CD4-positive, alpha-beta T cell (primary cell): ENCODE results near the gene ADNP2. TPM values are rescaled to one million over a fixed set of nuclear protein-coding genes. Genes with fewer than 3 reads are reported as not detected.

ENCODE experiments used
- ATAC-seq: fragments of 200-7000 bp; cut with Tn5 transposase; one replicate; pipeline ENCODE4 v1.10.0; 2022; ENCODE audit warnings: mild to moderate bottlenecking; ENCODE audit not compliant: poor library complexity
- CTCF ChIA-PET: fragments of 350-600 bp; sonication (Branson Sonifier 250); formaldehyde crosslinking; loops from one replicate; lab custom pipeline; 2021; ENCODE audit warnings: antibody characterized with exemption, inconsistent platforms; lab: Charles Lee
- POLR2A ChIA-PET: fragments of 350-600 bp; sonication (Branson Sonifier 250); formaldehyde crosslinking; loops from one replicate; lab custom pipeline; 2021; ENCODE audit warnings: antibody characterized with exemption, inconsistent platforms; lab: Charles Lee
- DNase-seq, 14 experiments: peaks; one replicate each; pipeline ENCODE4 v3.0.0-alpha.2; 2013 to 2020; ENCODE audit warnings: mixed read lengths in 2 of 14
- H3K27ac ChIP-seq, 2 donors: one replicate each; pipeline versions ENCODE4 v1.5.1 to v1.7.0; 2013; ENCODE audit warnings: low read length in 2 of 2, low read depth in 1 of 2, mild to moderate bottlenecking in 1 of 2
- H3K27me3 ChIP-seq, 2 experiments: 1 replicate in 1 of 2; 2 replicates in 1 of 2; pipeline versions ENCODE4 v1.6.1 to v1.7.0; 2013; ENCODE audit warnings: low read length in 2 of 2, control low read depth in 1 of 2, mild to moderate bottlenecking in 1 of 2, moderate library complexity in 1 of 2; ENCODE audit not compliant: insufficient read depth in 2 of 2, control insufficient read depth in 1 of 2
- H3K36me3 ChIP-seq: one replicate; pipeline ENCODE4 v1.6.1; 2013; ENCODE audit warnings: low read length, control low read depth; ENCODE audit not compliant: insufficient read depth
- H3K4me1 ChIP-seq: one replicate; pipeline ENCODE4 v1.6.1; 2013; ENCODE audit warnings: low read length, control low read depth; ENCODE audit not compliant: insufficient read depth
- H3K4me3 ChIP-seq: one replicate; pipeline ENCODE4 v1.5.1; 2013; ENCODE audit warnings: mild to moderate bottlenecking, low read length, moderate library complexity
- H3K9me3 ChIP-seq, 2 experiments: 1 replicate in 1 of 2; 2 replicates in 1 of 2; pipeline versions ENCODE4 v1.6.1 to v1.7.0; 2013; ENCODE audit warnings: low read length in 2 of 2, mild to moderate bottlenecking in 2 of 2, control low read depth in 1 of 2, moderate library complexity in 1 of 2; ENCODE audit not compliant: control insufficient read depth in 1 of 2, insufficient read depth in 1 of 2
- H3K27ac Mint-ChIP-seq: one replicate; pipeline ENCODE4 v1.8.0; 2020; ENCODE audit warnings: mixed read lengths
- H3K27me3 Mint-ChIP-seq: one replicate; pipeline ENCODE4 v1.8.0; 2021; ENCODE audit warnings: mixed read lengths
- H3K36me3 Mint-ChIP-seq: one replicate; pipeline ENCODE4 v1.8.0; 2021; ENCODE audit warnings: low read depth, mixed read lengths
- H3K4me1 Mint-ChIP-seq: one replicate; pipeline ENCODE4 v1.8.0; 2021; ENCODE audit warnings: low read depth, mixed read lengths
- H3K4me3 Mint-ChIP-seq: one replicate; pipeline ENCODE4 v1.8.0; 2020; ENCODE audit warnings: mild to moderate bottlenecking, mixed read lengths
- H3K9me3 Mint-ChIP-seq: one replicate; pipeline ENCODE4 v1.8.0; 2020; ENCODE audit warnings: mixed read lengths
- intact Hi-C, 2 experiments: fragments of 100-400 bp; cut with DNase I in 1 of 2; cut with micrococcal nuclease in 1 of 2; formaldehyde crosslinking; loops; one replicate each; pipeline versions ENCODE4 v1.15.1 to v1.9.0; 2023 to 2025; cut with DNase I, micrococcal nuclease
- total RNA-seq, 174 experiments: library from RNA in 2 of 174; stranded (reverse) in 2 of 174; gene quantifications; one replicate each; pipeline ENCODE4 v1.2.3 and lab custom pipeline; 2021 to 2026
- TF ChIP-seq, protein P1 (sequence below): fragments of 200-600 bp; IDR thresholded peaks from one replicate; pipeline ENCODE4 v1.8.0; 2022; ENCODE audit warnings: antibody characterized with exemption, mild to moderate bottlenecking

The ADNP2 gene
- total RNA-seq, 2 experiments from 2014 or later, result 61.0 to 61.5 TPM

DNA sequence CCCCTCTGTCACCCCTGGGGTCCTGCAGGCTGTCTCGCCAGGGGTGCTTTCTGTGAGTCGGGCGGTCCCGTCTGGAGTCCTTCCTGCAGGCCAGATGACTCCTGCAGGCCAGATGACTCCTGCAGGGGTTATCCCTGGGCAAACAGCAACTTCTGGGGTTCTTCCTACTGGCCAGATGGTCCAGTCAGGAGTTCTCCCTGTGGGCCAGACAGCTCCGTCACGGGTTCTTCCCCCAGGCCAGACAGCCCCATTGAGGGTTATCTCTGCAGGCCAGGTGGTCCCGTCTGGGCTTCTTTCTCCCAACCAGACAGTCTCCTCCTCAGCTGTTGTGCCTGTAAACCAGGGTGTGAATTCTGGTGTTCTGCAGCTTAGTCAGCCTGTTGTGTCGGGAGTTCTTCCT is 27.6 kb downstream of the ADNP2 start:
- ATAC-seq, result no peak
- POLR2A ChIA-PET, result no interaction called here
- Histone ChIP-seq H3K9me3 (no peaks in the 10 kb centered on the region), H3K4me1 (no peaks in the 10 kb centered on the region), H3K4me3 (no peak overlapping the region), H3K27me3 (no peaks in the 10 kb centered on the region), H3K27ac (no peak overlapping the region), H3K36me3 (peaks cover 47% of the 10 kb centered on the region)
- Mint-ChIP-seq H3K27ac (no peak overlapping the region), H3K36me3 (peaks cover 86% of the 10 kb centered on the region), H3K9me3 (no peaks in the 10 kb centered on the region), H3K4me1 (peaks cover under 1% of the 10 kb centered on the region), H3K4me3 (no peak overlapping the region), H3K27me3 (no peaks in the 10 kb centered on the region)
- DNase-seq, result no peak
- CTCF ChIA-PET, result no interaction called here
- TF ChIP-seq, protein P1, sequence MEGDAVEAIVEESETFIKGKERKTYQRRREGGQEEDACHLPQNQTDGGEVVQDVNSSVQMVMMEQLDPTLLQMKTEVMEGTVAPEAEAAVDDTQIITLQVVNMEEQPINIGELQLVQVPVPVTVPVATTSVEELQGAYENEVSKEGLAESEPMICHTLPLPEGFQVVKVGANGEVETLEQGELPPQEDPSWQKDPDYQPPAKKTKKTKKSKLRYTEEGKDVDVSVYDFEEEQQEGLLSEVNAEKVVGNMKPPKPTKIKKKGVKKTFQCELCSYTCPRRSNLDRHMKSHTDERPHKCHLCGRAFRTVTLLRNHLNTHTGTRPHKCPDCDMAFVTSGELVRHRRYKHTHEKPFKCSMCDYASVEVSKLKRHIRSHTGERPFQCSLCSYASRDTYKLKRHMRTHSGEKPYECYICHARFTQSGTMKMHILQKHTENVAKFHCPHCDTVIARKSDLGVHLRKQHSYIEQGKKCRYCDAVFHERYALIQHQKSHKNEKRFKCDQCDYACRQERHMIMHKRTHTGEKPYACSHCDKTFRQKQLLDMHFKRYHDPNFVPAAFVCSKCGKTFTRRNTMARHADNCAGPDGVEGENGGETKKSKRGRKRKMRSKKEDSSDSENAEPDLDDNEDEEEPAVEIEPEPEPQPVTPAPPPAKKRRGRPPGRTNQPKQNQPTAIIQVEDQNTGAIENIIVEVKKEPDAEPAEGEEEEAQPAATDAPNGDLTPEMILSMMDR, result no peak
- intact Hi-C loops, result no loop called here

DNA sequence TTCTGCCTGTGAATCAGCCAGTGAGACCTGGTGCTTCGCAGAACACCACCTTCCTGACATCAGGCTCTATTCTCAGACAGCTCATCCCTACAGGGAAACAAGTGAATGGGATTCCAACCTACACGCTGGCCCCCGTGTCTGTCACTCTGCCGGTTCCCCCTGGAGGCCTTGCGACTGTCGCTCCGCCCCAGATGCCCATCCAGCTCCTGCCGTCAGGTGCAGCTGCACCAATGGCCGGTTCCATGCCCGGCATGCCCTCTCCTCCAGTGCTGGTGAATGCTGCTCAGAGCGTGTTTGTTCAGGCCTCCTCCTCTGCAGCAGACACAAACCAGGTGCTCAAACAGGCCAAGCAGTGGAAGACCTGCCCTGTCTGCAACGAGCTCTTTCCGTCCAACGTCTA is 28.1 kb downstream of the ADNP2 start:
- H3K4me3 Mint-ChIP-seq, result no peak overlapping the region
- Histone ChIP-seq H3K4me1 (no peaks in the 10 kb centered on the region), H3K27me3 (no peaks in the 10 kb centered on the region), H3K9me3 (no peaks in the 10 kb centered on the region), H3K36me3 (peaks cover 47% of the 10 kb centered on the region), H3K4me3 (no peak overlapping the region), H3K27ac (no peak overlapping the region)
- no peak overlapping the region for H3K27ac Mint-ChIP-seq
- H3K27me3 Mint-ChIP-seq, result no peaks in the 10 kb centered on the region
- POLR2A ChIA-PET, result no interaction called here
- TF ChIP-seq, protein P1, result no peak
- no peaks in the 10 kb centered on the region for H3K9me3 Mint-ChIP-seq
- intact Hi-C loops, result no loop called here
- ATAC-seq, result no peak
- DNase-seq, result no peak
- no peaks in the 10 kb centered on the region for H3K4me1 Mint-ChIP-seq
- CTCF ChIA-PET, result no interaction called here
- H3K36me3 Mint-ChIP-seq, result peaks cover 82% of the 10 kb centered on the region

- no peak for ATAC-seq
- POLR2A ChIA-PET, result no interaction called here
- CTCF ChIA-PET, result no interaction called here
Observed at GRCh38 chr18:80137976-80138375, 28.9 kb downstream of the ADNP2 start.

More at GRCh38 chr18:80137976-80138375, 28.9 kb downstream of the ADNP2 start:
- TF ChIP-seq, protein P1, result no peak
- DNase-seq, result no peak
- Mint-ChIP-seq H3K27me3 (no peaks in the 10 kb centered on the region), H3K36me3 (peaks cover 78% of the 10 kb centered on the region), H3K9me3 (no peaks in the 10 kb centered on the region), H3K4me1 (no peaks in the 10 kb centered on the region), H3K27ac (no peak overlapping the region), H3K4me3 (no peak overlapping the region)
- H3K27me3 ChIP-seq, result no peaks in the 10 kb centered on the region
- no peak overlapping the region for H3K27ac ChIP-seq
- intact Hi-C loops, result no loop called here
- no peaks in the 10 kb centered on the region for H3K4me1 ChIP-seq
- H3K9me3 ChIP-seq, result no peaks in the 10 kb centered on the region
- no peak overlapping the region for H3K4me3 ChIP-seq
- H3K36me3 ChIP-seq, result peaks cover 46% of the 10 kb centered on the region
